HG02884 (cell line): ENCODE measurements around the gene NELFE.
A peak's percentile ranks its signal among the peaks of the same experiment; 100 is the strongest.
"Not testable (repeated sequence)": the region's sequence is repeated elsewhere in the genome, so short reads cannot be mapped to it uniquely, and the experiment has no call there.

ENCODE experiments used
- ATAC-seq: cut with Tn5 transposase; IDR thresholded peaks from one replicate; pipeline ENCODE4 v1.9.1; 2021; ENCODE audit warnings: mild to moderate bottlenecking, moderate library complexity; ENCODE audit not compliant: unreplicated experiment

The NELFE gene

DNA sequence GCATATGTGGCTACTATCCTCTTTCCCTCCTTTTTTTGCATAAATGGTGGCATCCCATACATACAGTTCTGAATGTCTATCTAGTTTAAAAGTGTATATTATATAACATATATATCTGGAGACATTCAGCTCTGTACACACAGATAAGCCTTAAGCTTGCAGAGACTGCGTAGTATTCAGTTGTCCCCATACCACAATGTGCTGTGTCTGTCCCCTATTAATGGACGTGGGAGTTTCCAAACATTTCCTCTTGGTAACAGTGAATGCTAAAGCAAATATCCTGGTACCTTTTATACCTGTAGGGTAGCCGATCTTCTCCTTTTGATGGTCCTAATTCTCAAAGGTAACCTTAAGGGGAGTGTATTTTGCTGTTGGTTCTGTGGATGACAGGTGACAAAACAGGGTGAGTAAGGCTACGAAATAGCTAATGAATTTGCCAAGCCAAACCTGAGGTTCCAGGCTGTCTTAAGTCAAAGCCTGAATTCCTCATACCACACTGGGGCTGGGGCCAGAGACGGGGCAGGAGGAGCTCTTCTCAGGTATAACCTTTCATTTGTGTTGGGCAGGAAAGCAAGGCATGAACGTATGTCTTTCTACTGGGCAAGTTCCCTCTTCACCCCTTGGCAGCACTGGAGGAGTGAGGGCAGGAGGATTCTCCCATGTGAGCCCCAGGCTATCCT, 39.0 kb downstream of the NELFE start:
- ATAC-seq, result no peak

DNA sequence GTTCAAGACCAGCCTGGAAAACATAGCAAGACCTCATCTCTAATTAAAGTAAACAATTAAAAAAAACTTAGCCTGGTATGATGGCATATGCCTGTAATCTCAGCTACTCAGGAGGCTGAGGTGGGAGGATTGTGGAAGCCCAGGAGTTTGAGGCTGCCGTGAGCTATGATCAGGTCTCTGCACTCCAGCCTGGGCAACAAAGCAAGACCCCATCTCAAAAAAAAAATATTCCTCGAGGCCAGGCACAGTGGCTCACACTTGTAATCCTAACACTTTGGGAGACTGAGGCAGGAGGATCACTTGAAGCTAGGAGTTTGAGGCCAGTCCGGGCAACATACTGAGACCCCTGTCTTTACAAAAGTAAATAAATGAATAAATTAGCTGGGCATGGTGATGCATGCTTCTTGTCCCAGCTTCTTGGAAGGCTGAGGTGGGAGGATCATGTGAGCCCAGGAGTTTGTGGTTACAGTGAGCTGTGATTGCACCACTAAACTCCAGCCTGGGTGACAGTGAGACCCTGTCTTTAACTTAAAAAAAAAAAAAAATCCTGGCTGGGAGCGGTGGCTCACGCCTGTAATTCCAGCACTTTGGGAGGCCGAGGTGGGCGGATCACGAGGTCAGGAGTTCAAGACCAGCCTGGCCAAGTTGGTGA, 40.6 kb downstream of the NELFE start:
- no peak for ATAC-seq

DNA sequence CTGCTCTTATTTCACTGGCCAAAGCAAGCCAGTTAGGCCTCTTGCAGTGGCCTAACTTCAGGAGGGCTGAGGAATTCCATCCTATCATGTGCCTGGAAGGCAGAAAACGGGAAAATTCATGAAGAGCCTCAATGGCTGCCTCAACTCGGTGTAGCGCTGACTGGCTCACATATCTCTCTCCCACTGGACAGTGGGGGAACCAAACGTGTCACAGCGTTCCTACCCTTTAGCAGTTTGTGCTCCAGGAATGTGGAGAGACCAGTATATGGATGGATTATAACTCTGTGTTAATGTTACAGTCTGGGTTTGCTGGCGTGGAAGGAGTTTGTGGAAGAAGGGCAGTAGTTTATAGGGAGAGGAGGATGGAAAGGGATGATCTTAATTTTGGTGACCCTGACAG, 43.0 kb downstream of the NELFE start:
- no peak for ATAC-seq

DNA sequence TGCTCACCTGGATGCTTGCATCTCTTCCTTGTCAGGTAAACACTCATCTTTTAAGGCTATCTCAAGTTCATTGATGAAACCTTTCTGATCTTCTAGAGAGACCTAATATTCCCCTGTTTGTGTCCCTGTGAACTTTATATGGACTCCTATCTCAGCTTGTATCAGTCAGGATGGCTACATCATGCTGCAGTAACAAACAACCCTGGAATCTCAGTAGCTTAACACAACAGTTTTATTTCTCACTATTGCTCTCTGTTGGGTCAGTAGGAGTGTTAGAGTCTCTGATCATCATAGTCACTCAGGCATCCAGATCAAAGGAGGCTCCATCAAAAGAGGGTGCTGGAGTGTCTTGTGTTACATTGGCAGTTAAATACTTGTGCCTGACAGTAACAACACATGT, 43.4 kb downstream of the NELFE start:
- no peak for ATAC-seq

DNA sequence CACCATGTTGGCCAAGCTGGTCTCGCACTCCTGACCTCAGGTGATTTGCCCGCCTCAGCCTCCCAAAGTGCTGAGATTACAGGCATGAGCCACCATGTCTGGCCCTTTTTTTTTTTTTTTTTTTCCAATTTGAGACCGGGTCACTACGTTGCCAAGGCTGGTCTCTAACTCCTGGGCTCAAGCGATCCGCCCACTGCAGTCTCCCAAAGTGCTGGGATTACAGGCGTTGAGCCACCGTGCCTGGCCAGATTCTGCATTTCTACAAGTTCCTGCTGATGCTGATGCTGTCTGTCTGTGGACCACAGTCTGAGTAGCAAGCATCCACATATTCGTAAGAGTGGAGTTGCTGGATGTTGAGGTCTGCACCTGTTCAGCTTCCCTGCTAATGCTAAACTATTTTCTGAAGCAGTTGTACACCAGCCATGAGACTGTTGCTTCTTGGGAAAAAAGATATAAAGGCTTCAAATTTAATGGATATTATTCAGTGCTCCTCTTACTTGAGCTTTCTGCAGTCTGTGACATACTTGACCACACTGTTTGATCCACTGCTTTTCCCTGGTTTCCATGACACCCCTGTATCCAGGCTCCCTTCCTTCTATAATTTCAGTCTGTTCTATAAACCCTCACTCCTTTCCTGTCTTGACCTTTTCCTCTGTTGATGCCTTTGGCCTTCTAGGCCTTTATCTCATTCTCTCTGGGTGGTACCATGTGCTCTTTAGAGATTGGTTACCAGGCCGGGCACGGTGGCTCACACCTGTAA, 46.8 kb downstream of the NELFE start:
- no peak for ATAC-seq

DNA sequence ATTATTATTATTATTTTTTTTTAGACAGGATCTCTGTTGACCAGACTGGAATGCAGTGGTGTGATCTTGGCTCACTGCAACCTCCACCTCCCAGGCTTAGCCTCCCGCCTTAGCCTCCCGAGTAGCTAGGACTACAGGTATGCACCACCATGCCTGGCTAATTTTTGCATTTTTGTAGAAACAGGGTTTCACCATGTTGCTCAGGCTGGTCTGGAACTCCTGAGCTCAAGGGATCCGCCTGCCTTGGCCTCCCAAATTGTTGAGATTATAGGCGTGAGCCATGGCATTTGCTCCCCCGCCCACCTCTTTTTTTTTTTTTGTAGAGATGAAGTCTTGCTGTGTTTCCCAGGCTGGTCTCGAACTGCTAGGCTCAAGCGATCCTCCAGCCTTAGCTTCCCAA, 49.5 kb downstream of the NELFE start:
- not testable (repeated sequence) for ATAC-seq

DNA sequence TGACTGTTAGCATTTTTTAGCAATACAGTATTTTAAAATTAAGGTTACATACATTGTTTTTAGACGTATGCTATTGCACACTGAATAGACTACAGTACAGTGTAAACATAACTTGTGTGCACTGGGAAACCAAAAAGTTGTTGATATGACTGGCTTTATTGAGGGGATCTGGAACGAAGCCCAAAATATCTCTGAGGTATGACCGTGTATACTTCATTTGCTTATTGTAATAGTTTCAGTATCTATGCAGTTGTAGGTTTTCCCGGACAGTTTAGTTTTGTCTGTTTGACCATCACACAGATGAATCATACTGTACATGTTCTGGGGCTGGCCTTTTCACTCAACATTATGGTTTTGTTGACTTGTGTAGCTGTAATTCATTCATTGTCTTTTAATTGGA, 50.0 kb downstream of the NELFE start:
- peak; percentile 63 for ATAC-seq

DNA sequence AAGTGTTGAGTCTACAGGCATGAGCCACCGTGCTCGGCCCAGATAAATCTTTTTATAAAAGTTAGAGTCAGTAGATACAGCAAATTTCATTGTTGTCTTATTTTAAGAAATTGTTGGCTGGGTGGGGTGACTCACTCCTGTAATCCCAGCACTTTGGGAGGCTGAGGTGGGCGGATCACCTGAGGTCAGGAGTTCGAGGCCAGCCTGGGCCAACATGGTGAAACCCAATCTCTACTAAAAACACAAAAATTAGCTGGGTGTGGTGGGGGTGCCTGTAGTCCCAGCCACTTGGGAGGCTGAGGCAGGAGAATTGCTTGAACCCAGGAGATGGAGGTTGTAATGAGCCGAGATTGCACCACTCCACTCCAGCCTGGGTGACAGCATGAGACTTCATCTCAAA, 50.5 kb downstream of the NELFE start:
- ATAC-seq, result not testable (repeated sequence)

DNA sequence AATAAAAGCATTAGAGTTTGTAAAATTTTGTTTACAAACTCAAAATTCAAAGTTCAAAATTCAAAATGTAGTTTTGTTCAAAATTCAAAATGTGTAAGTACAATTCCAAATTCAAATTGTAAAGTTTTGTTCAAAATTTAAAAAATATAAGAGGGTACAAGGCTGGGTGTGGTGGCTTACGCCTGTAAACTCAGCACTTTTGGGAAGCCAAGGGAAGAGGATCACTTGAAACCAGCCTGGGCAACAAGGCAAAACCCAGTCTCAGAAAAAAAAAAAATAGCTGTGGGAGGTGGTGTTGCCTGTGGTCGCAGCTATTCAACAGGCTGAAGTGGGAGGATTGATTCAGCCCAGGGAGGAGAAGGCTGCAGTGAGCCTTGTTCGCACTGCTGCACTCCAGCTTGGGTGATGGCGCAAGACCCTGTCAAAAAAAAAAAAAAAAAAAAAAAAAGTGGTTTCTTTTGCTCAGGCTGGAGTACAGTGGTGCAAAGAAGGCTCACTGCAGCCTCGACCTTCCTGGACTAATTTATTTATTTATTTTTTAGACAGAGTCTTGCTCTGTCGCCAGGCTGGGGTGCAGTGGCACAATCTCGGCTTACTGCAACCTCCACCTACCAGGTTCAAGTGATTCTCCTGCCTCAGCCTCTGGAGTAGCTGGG, 51.5 kb downstream of the NELFE start:
- ATAC-seq, result no peak

DNA sequence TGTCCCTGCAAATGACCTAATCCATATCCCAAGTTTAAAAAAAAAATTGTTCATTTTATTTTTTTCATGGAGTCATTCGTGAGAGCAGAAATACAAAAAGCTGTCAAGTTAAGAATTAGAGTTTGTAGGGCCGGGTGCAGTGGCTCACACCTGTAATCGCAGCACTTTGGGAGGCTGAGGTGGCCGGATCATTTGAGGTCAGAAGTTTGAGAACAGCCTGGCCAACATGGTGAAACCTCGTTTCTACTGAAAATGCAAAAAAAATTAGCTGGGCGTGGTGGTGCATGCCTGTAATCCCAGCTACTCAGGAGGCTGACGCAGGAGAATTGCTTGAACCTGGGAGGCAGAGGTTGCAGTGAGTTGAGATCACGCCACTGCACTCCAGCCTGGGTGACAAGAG, 52.0 kb downstream of the NELFE start:
- not testable (repeated sequence) for ATAC-seq

DNA sequence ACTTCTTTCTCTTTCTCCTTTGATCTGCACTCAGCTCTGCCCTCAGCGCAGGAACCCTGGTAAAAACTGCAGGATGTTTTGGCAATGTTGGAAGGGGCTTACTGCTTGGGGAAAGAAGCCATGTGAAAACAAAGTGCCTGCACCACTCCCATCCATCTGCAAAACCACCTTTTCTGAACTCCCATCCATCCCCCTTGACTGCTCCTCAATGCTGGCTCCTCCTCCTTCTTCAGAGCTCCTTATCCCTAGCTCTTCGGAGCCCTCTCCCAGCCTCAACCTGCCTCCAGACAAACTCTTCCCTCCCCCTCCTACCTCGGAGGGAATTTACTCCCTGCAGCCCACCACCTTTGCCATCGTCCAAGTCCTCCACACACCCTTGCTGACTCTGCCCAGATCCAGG, 52.6 kb downstream of the NELFE start:
- no peak for ATAC-seq

DNA sequence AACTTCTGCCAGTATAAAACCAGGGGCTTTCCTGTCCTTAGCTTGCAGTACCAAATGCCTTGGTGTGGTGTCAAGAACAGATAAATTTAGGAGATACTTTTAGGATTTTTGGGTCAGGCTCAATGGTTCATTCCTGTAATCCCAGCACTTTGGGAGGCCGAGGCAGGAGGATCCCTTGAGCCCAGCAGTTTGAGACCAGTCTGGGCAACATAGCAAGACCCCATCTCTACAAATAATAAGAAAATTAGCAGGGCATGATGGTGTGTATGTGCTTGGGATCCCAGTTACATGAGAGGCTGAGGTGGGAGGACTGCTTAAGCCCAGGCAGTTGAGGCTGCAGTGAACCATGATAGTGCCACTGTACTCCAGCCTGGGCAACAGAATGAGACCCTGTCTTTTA, 53.7 kb downstream of the NELFE start:
- ATAC-seq, result no peak

DNA sequence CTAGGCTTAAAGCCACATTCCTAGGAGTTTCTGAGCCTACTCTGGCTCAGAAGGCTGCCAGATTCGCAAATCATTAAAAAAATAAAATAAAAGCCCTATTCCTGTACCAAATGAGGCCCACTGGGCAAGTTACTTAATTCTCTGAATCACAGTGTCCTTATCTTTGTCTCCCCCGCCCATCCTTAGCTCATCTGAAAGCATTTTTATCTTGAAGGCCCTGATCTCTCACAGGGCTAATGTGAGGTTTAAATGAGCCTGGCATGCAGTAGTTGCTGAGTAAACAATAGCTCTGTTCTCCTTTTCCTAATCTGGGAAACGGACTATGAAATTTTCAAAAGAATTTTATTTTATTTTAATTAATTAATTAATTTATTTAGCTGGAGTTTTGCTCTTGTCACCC, 54.8 kb downstream of the NELFE start:
- ATAC-seq, result no peak
